Natural killer cell (primary cell): ENCODE results near the gene COL20A1. TPM values are rescaled to one million over a fixed set of nuclear protein-coding genes. Genes with fewer than 3 reads are reported as not detected.

Source experiments
- ATAC-seq, 3 donors: fragments of 150-1000 bp in 2 of 3; fragments of 200-7000 bp in 1 of 3; cut with Tn5 transposase; 1 replicate in 1 of 3; 2 replicates in 2 of 3; pipeline ENCODE4 v1.10.0; 2021; ENCODE audit warnings: mild to moderate bottlenecking in 2 of 3, moderate library complexity in 2 of 3
- DNase-seq, 2 donors: peaks; one replicate each; pipeline versions ENCODE4 v3.0.0 to v3.0.0-alpha.2; 2013 to 2021; ENCODE audit warnings: mixed read lengths in 1 of 2
- H3K27ac ChIP-seq: one replicate; pipeline ENCODE4 v1.5.1; 2013; ENCODE audit warnings: mild to moderate bottlenecking, low read length
- H3K27me3 ChIP-seq: one replicate; pipeline ENCODE4 v1.6.1; 2013; ENCODE audit warnings: low read length; ENCODE audit not compliant: control insufficient read depth, insufficient read depth
- H3K36me3 ChIP-seq: one replicate; pipeline ENCODE4 v1.6.1; 2013; ENCODE audit warnings: low read length; ENCODE audit not compliant: control insufficient read depth, insufficient read depth
- H3K4me1 ChIP-seq: one replicate; pipeline ENCODE4 v1.6.1; 2013; ENCODE audit warnings: low read length; ENCODE audit not compliant: control insufficient read depth, insufficient read depth
- H3K4me3 ChIP-seq: one replicate; pipeline ENCODE4 v1.5.1; 2013; ENCODE audit warnings: low read length
- H3K9me3 ChIP-seq: one replicate; pipeline ENCODE4 v1.6.1; 2013; ENCODE audit warnings: low read length; ENCODE audit not compliant: control insufficient read depth, insufficient read depth
- H3K27ac Mint-ChIP-seq, 2 donors: one replicate each; pipeline ENCODE4 v1.8.0; 2022; ENCODE audit warnings: mild to moderate bottlenecking in 2 of 2, mixed read lengths in 2 of 2, moderate library complexity in 1 of 2
- H3K27me3 Mint-ChIP-seq, 2 donors: one replicate each; pipeline ENCODE4 v1.8.0; 2022; ENCODE audit warnings: low read depth in 2 of 2, mixed read lengths in 2 of 2
- H3K36me3 Mint-ChIP-seq: one replicate; pipeline ENCODE4 v1.8.0; 2022; ENCODE audit warnings: mixed read lengths
- H3K4me1 Mint-ChIP-seq, 2 donors: one replicate each; pipeline ENCODE4 v1.8.0; 2022; ENCODE audit warnings: mixed read lengths in 2 of 2
- H3K4me3 Mint-ChIP-seq: one replicate; pipeline ENCODE4 v1.8.0; 2022; ENCODE audit warnings: mild to moderate bottlenecking, moderate library complexity, mixed read lengths
- H3K9me3 Mint-ChIP-seq, 2 donors: one replicate each; pipeline ENCODE4 v1.8.0; 2022; ENCODE audit warnings: mixed read lengths in 2 of 2
- CTCF ChIP-seq: fragments of 200-600 bp; IDR thresholded peaks from one replicate; pipeline ENCODE4 v1.8.0; 2022; ENCODE audit warnings: antibody characterized with exemption
- WGBS: methylation state at CpG from one replicate; pipeline ENCODE4 v1.1.7; 2013; ENCODE audit warnings: missing lambda C conversion rate; ENCODE audit not compliant: insufficient coverage; 5-methylcytosine and 5-hydroxymethylcytosine counted together
- intact Hi-C: fragments of 100-400 bp; cut with micrococcal nuclease; formaldehyde crosslinking; loops from one replicate; pipeline ENCODE4 v1.14.2; 2022
- total RNA-seq, 4 donors: library from RNA; stranded (reverse); fragments of 120-200 nt in 1 of 4; gene quantifications; one replicate each; pipeline versions ENCODE4 v1.2.3 to v1.2.4, GENCODE V29; 2013 to 2022

The COL20A1 gene
- total RNA-seq, 3 donors from 2014 or later (not counting 1 experiment from before 2014, with no cell fraction given): 0.12 to 0.33 TPM; not detected in 1

- ATAC-seq (no peak), DNase-seq (no peak)
- H3K9me3 ChIP-seq: peaks cover 16% of the 10 kb centered on the region
- no peaks in the 10 kb centered on the region for H3K36me3 ChIP-seq
- no peak for TF ChIP-seq CTCF
- H3K27ac ChIP-seq: no peak overlapping the region
- Mint-ChIP-seq H3K4me3 (no peak overlapping the region), H3K4me1 (peaks cover 0 to 5% of the 10 kb centered on the region in 2 donors), H3K36me3 (no peaks in the 10 kb centered on the region), H3K27ac (no peak overlapping the region), H3K9me3 (no peaks in the 10 kb centered on the region), H3K27me3 (peaks cover 6 to 16% of the 10 kb centered on the region in 2 donors)
- intact Hi-C loops: no loop called here
- H3K27me3 ChIP-seq: no peaks in the 10 kb centered on the region
- H3K4me3 ChIP-seq: no peak overlapping the region
- H3K4me1 ChIP-seq: peaks cover 27% of the 10 kb centered on the region
- 63% methylated on average over 15 of the region's 15 CpGs for WGBS
Measured at GRCh38 chr20:63322933-63323273, 29.9 kb downstream of the COL20A1 start.

GRCh38 chr20:63323357-63323981 is 30.5 kb downstream of the COL20A1 start:
- DNase-seq (no peak), ATAC-seq (no peak)
- H3K4me3 ChIP-seq: no peak overlapping the region
- no peaks in the 10 kb centered on the region for H3K36me3 ChIP-seq
- Mint-ChIP-seq H3K36me3 (no peaks in the 10 kb centered on the region), H3K4me3 (no peak overlapping the region), H3K4me1 (peaks cover 0 to 5% of the 10 kb centered on the region in 2 donors), H3K9me3 (no peaks in the 10 kb centered on the region), H3K27me3 (peaks cover 6 to 16% of the 10 kb centered on the region in 2 donors), H3K27ac (no peak overlapping the region)
- no peaks in the 10 kb centered on the region for H3K27me3 ChIP-seq
- H3K27ac ChIP-seq: no peak overlapping the region
- intact Hi-C loops: no loop called here
- no peak for TF ChIP-seq CTCF
- H3K4me1 ChIP-seq: peaks cover 27% of the 10 kb centered on the region
- WGBS: 82% methylated on average over 17 of the region's 18 CpGs
- H3K9me3 ChIP-seq: peaks cover 16% of the 10 kb centered on the region

GRCh38 chr20:63325021-63325471 is 32.1 kb downstream of the COL20A1 start:
- Histone ChIP-seq H3K27me3 (no peaks in the 10 kb centered on the region), H3K4me3 (no peak overlapping the region), H3K9me3 (peaks cover 16% of the 10 kb centered on the region), H3K36me3 (no peaks in the 10 kb centered on the region), H3K27ac (no peak overlapping the region), H3K4me1 (peaks cover 27% of the 10 kb centered on the region)
- ATAC-seq: no peak
- TF ChIP-seq CTCF: no peak
- H3K4me3 Mint-ChIP-seq: no peak overlapping the region
- H3K27me3 Mint-ChIP-seq: peaks cover 6 to 16% of the 10 kb centered on the region in 2 donors
- no peak for DNase-seq
- H3K36me3 Mint-ChIP-seq: no peaks in the 10 kb centered on the region
- H3K4me1 Mint-ChIP-seq: peaks cover 0 to 5% of the 10 kb centered on the region in 2 donors
- no peaks in the 10 kb centered on the region for H3K9me3 Mint-ChIP-seq
- WGBS: 91% methylated on average over 10 of the region's 10 CpGs
- H3K27ac Mint-ChIP-seq: no peak overlapping the region
- intact Hi-C loops: no loop called here
